Daoy (cell line): ENCODE data around the gene SEMA3G. TPM values are rescaled to one million over a fixed set of nuclear protein-coding genes. Genes with fewer than 3 reads are reported as not detected.

Experiments used
- DNase-seq: peaks from one replicate; pipeline ENCODE4 v3.0.0-alpha.2; 2015; ENCODE audit warnings: low read depth
- total RNA-seq: library from RNA; depleted of rRNA; stranded (reverse); fragments of >200 nt; shearing (Covaris generic); gene quantifications from 2 replicates; pipeline ENCODE4 v1.2.3, GENCODE V29; 2014

SEMA3G gene
- total RNA-seq, 1 experiment from 2014 or later: 0.34 TPM

DNA sequence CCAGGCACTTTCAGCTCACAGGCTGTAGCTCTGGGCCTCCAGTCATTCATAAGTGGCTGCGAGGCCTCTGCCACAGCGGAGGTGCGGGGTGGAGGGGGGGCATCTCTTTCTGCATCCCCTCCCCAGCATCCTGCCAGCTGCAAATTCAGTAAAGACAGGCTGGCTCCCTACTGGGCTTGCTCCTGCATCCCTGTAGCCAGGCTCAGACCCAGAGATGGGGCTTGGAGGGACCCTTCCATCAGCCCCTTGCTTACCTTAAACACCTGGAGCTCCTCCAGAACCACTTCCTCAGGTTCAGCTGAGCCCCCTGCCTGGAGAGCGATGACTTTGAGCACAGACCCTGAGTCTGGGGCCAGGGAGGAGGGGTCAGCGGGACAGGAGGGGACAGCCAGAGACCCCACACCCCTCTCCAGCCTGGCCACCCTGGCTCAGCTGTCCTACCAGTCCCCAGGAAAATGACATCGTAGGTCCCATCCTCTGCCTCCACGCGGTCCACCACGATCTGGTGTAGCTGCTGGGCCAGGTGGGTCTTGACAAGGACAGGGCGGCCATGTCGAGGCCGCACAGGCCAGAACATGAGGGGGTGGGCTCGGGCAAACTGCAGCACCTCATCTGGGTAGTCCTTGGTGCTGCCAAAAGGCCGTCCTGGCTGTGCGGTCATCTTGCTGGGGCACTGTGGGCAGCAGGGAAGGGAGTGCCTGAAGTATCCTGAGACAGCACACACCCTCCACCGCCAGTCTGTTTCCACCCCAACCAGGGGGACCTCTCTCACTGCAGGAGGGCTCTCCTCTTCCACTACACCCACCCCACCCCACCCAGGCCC is 5.3 kb downstream of the SEMA3G start:
- DNase-seq: no peak

DNA sequence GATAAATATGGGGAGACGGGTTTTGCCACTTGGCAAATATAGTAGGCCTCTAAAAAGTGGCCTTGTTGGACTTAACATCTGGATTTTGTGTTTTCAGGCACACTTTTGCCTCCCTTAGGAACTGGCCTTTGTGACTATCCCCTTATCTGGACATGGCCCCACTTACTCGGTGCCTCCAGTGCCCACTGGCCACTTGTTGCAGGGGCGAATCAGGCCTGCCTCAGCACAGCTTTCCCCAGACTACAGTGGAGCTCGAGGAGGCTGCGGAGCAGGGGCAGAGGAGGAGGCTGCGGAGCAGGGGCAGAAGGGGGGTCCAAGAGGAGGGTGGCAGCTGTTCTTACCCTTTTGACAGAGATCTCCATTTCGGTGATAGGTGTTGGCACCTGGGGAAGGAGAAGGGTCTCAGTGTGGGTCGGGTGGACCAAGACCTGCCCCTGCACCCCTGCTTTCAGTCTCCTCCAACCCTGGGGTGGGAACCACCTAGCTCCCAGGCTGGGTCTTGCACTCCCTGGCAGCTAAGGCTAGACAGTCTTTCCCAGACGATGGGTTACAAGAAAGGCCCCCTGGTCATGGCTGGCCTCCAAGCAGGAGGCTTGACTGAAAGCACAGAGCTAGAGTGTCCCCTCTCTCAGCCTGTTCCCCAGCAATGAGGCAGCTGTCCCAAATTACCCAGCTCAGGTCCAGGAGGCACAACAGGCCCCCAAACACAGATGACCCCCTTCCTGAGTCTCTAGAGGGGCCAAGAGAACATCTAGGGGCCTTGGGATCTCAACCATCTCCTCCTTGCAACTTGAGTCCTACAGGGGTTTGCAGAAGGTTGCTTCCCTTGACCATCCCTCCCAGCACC is 6.1 kb downstream of the SEMA3G start:
- no peak for DNase-seq

DNA sequence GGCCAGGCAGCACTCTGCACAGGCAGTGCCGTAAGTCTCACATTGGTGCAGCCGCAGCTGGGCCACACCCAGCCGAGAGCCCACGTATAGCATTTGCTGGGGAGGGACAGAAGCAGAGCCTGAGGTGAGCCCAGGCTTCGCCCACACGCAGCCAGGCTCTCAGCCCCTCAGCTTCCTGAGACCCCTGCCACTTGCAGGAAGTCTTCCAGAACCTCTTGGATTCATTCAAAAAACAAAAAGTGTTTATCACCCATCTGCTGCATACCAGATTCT is 6.9 kb downstream of the SEMA3G start:
- no peak for DNase-seq

DNA sequence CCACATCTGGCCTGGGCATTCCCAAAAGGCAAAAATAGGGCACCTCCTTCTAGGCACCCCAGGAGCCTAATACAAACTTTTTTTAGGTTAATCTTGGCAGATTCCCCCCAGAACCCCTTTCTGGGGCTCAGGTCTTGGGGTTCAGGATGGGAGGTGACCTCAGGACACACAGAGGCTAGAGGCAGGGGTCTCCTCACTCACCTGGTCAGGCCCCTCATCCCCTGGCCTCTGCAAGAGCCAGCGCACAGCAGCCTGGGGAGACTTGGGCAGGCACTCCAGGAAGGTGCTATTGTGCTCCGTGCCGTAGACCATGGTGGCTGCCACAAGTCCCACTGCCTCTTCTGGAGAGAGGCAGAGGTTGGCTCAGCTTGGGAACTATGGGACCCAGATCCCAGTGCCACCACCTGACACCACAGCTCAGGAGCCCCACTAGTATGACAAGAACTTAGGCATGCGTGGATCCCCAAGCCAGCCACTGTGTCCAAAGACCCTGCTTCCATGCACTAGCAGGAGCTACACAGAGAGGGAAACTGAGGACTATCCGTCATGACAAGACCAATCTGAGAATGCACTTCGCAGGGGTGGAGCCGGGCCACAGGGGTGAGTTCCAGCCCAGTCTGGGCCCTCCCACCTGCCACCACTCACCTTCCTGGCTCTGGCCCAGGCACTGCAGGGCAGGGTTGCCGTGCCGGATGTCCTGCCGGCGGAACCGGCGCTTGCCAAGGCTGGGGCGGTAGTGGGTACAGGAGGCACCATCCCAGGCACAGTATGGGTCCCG is 7.4 kb downstream of the SEMA3G start:
- DNase-seq: no peak

DNA sequence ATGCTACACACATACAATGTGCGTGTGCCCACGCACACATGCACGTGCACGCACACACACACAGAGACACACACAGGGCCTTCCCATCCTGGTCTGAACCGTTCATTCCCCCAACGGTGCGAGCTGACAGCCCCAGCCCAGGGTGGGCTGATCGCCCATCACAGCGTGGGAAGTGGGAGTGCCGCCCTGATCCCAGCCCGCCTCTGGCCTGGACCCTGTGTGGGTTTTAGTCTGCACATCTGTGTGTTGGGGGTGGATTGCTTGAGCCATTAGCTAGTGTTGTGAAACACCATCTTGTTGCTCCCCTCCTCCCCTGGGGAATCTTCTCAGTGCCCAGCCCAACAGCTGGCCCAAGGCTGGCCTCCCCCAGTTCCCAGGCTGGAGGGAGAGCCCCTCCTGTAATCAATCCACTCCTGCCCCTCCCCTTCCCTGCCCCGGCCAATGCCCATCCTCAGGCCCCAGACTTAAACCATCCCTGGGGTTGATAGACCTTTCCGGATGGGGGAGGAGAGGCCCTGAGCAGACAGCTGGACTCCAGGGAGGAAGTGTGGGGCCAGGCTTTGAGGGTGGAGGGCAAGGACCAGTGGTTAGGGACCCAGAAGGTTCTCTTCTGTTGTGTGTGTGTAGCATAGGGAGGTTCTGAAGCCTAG is 8.3 kb downstream of the SEMA3G start:
- no peak for DNase-seq

DNA sequence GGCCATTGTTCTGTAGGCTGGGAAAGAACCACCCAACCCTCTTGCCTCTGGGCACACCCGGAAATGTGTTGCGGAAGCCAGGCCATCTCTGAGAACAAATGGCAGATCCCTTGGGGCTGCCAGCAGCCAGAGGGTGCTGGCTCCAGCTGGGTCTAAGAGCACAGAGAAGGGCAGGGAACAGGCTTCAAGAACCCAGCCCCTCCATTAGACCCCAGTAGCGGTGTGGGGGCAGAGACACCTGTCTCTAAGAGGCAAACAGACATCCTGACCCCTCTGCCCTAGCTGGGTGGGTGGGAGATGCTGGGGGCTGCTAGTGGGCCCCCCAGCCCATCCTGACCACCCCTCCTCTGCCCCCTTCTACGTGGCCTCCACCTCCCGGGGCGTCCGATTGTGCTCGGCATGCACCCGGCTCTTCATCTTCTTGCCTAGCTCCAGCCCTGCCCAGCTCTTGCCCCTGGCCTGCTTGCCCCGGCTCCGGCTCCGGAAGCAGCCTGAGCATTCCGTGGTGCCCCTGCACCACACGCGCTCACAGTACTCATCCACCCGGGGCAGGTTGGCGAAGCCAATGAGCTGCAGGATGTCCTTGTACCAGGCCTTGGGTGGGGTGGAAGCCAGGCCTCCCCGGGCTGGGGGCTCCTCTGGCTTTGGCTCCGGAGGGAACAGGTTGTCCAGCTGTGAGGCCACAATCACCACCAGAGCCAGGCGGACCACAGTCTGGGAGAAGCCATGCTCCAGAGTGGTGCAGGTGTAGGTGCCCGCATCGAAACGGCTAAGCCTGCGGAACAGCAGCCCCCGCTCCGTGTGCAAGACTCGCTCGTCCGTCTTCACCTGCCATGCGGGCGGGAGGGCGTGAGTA is 9.4 kb downstream of the SEMA3G start:
- no peak for DNase-seq

DNA sequence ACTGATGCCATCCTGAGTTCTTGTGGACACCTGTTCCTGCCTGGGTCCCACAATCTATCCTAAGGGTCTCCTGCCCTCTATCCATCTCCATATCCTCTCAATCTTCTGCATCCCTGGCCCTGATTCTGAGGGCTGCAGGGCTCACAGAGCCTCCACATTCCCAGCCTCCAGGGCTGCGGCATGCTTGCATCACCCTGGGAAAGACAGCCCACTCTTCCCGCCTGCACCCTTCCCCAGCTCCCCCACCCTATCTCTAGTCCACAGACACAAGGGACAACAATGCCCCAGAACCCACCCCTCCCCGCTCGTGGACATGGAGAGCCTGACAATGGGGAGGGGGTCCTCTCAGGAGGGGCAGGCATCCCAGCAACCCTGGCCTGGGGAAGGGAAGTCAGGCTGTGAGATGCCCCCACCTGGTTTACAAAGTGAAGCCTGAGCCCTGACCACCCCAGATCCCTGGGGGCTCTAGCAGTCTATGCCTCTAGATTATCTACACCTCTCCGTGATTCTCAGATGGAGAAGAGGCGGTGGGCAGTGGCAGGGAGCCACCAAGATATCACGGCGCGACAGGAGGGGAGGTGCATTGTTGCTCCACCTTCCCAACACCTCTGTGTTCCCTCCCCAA is 10.3 kb downstream of the SEMA3G start:
- DNase-seq: no peak

DNA sequence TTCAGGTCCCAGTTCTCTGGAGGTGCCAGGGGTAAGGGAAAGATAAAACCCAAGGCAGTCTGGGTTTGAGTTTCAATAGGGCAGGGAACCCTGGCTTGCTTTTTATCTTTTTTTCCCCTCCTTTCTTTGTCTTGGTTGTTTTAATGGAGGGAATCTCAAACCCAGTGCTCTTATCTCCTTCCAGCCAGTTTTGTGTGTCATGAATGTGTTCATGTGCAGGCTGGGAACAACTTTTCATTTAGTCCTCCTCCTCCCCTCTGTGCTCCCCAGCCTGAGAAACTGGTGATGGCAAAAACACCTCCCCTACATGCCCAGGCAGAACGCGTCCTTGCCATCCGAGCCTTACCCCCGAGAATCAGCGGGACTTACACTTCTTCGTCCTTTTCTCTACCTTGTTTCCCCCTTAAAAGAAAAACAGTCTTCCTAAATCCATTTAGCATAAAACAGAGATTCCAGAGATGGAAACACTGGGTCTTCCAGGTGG is 10.9 kb downstream of the SEMA3G start:
- DNase-seq: no peak

DNA sequence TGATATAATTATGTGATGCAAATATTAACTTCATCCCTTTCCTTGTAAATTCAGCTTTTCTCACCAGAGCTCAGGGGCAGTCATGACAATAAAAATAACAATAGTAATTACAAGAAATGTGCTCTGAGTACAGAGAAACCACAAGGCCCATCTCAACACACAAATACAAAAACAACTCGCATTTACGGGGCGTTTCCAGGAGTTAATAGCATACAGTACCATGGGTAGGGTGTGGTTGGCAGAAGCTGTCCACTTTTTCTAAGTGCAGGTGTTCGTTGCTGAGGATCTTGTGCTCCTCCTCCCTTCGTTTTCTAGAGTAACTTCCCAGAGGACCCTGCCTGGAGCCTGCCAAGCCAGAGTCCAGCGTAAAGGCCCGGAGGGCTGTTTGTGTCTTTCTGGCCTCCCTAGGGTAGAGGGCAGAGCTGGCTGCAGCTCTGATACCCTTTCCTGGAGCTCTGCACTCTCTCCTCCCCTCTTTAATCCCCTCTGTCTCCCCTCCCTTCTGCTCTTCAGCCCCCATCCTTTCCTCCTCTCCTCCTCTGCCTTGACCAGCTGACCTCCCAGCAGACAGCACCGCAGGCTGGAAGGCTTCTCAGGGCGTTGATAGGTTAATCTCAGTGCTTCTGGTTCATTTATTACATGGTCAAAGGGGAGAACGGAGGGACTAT is 11.4 kb downstream of the SEMA3G start:
- DNase-seq: no peak

DNA sequence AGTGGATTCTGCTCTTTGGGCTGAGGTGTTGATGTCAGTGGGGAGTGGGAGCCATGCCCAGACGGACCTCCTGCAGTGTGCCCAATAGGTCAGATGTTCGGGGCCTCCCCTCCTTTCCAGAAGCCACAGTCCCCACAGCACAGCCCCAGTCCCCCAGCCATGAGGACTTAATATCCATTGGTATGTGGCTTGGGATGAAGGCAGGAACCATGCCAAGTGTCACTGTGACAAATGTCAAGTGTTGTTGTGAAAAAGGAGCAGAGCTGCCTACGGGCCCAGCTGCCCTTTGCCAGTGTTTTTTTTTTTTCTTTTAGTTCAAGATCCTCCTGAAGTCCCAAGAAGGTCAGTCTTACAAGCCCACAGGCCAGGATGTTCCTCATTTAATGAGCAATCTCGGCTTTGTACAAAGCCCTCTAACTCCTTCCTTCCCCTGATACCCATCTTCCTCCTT is 12.2 kb downstream of the SEMA3G start:
- no peak for DNase-seq

DNA sequence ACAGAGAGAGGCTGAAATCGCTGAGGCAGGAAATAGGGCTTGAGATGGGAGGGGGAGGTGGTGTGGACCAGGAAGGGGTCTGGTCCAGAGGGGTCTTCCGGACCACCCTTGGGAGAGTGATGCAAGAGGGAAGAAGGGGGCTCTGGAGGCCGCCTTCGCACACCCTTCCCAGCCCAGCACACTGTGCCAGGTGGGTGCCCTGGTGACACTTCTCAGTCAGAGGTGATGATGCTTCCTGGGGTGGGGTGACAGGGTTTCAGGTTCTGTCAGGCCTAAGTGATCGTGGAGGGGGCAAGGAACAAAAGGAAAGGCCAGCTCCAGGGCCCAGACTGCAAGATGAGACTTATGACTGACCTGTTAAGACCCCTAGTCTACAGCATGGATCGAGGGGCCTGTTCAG is 12.7 kb downstream of the SEMA3G start:
- DNase-seq: no peak

DNA sequence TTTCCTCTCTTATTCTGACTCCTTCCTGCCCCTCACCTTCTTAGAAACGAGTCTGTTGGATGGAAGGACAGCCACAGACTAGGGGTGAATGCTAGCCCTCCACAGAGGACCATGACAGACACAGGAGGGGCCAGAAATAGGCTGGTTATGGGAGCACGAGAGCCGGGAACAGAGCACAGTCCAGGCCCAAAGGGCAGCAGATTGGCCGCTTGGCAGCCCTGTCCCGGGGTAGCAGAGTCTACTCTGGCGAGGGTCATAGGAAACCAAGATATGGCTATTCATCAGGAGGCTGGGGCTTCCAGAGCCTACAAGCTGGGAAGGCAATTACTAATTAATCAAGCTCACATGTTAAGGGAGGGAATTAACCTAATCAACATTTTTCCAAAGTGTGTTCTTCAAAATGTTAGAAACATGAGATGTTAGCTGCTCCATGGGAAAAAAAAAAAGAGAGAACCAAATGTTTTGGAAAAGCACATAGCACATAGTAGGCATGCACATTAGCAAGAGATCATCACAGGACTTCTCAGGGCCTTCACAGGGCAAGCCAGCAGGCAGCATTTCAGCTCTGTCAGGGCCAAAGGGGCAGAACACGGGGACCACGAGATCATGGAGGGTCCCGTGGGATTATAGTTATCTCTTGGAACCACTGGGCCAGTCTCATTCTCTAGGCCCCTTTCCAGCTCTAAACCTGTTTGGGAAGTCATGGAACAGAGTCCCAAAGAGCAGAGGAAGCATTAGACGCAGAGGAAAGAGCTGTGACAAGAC is 13.3 kb downstream of the SEMA3G start:
- no peak for DNase-seq

DNA sequence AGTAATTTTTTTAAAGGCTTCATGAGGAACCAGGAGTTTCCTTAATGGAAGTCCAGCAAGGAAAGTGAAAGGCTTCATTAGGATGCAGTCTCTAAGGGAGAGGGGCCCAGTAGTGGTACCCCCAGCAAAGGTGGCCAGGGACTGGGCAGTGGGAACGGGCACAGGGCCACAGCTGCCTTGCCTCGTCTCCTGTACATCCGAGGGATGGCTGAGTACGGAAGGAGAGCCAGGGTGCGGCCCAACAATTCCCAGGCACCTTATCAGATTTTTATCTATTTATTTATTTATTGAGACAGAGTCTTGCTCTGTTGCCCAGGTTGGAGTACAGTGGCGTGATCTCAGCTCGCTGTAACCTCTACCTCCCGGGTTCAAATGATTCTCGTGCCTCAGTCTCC is 14.5 kb downstream of the SEMA3G start:
- no peak for DNase-seq

DNA sequence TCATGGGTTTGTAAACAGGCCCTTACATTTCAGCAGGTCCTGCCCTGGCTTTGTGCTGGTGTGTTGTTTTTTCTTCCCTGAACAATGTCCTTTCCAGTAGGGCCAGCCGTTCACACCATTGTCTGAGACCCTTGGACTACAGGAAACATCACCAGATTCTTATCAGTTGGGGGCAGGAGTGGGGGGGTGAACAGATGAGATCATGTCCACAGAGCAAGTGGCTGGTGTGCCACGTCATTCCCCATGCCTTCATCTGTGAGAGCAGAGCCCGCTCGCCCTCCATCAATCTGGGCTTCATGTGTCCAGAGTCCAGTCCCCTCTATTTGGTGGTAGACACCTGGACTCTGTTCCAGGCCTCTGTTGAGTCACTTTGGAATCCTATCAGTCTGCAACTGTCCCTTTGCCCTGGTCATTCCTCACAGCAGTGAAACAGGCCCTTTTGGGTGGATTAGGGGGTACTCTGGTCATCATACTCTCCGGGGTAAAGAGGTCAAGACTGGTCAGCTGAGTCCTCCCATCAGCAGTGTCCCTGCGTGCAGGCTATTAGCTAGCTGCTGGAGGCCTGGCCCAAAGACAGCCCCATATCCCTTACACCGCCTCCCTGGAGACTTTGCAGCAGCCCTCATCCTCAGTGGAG is 15.0 kb downstream of the SEMA3G start:
- peak; percentile 66 for DNase-seq

DNA sequence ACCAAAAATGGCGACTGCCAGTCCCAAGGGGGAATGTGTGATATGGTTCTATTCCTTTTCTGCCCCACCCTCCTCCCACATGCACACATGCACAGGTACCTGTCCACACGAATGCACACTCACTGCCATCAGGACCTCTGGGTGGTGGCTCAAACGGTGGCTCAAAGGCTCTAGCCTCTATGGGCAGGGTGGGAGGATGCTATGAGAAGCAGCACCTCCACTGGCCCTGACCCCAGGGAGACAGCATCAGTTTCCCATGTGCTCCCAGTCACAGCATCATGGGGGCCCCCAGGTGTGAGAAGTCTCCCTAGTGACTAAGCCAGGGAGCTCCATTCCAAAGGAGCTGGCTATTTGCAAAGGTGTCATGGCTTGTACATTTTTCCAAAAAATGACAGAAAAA is 15.9 kb downstream of the SEMA3G start:
- DNase-seq: no peak

DNA sequence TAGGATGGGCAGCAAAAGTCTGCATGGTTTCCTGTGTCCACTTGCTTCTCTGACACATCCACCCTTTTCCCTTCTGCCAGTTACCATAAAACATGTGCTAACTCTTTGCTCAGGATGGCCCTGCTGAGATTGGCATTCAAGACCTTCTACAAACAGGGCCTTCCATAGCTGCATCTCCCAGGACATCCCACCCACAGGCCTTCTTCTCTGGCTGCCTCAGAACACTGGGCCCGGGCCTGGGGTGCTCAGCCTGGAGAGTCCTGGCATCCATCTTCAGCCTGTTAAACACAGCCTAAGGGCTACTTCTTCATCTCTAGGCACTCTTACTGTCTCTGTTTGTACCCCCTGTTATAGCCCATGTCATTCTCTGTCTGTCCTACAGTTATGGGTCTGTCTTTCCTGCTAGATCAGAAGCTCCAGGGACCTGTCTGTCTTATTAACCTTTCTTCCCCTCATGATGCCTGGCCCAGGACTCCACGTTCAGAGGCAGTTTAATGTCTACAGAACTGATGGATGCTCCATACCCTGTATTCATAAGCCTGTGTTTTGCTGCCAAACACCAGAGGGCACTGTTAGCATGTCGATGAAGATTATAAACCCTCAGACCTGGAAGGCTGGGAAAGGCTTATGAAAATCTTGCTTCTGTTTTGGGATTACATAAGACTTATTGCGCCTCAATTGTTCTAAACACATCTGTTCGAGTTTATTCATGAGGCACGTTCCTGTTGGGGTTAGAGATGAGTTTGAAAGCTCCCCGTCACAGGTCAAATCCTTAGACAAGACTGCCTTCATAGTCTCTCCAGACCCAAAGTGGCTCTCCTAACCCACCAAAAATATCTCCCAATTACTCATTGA is 16.5 kb downstream of the SEMA3G start:
- peak; percentile 51 for DNase-seq

DNA sequence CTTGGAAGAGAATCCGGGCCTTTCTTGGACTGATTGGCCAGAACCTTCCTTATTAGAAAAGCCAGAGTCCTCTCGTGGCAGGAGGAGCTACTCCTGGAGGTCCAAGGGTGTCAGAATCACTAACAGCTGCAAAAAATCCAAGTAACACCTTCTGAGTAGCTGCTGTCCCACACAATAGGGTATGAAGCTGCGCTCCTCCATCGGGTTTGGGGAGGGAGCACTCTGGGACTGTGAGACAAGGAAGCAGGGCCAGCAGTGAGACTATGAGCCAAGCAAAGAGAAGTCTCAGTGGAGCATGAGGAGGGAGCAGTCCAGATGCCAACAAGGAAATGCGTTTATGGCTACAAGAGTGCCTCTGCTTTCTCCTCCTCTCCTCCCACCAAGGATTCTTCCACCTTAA is 21.7 kb downstream of the SEMA3G start:
- DNase-seq: no peak

DNA sequence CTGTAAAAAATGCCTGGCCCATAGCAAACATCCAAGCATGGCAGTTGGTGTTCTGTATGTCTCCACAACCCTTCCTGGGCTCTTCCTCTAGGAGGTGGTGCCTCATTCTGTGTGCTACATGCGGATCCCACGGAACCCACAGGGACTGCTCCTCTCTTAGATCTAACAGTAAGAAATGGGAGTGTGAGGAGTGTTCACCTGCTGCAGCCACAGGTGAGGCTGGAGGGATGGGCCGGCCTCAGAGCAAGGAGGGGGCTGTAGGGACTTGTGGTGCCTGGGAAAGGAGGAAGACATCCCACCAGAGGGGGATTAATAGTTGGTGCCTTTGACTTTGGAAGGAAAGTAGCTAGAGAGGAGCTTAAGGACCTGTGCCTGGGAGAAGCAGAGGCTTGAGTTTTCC is 22.2 kb downstream of the SEMA3G start:
- DNase-seq: no peak
